Osteocyte (in vitro differentiated cells): ENCODE data around the gene DHRS7. TPM values are rescaled to one million over a fixed set of nuclear protein-coding genes. Genes with fewer than 3 reads are reported as not detected.
A peak's percentile ranks its signal among the peaks of the same experiment; 100 is the strongest.

Source experiments
- DNase-seq: peaks from one replicate; pipeline ENCODE4 v3.0.0; 2021; ENCODE audit warnings: mixed read lengths; ENCODE audit not compliant: unreplicated experiment; ENCODE audit errors: extremely low spot score
- H3K27ac Mint-ChIP-seq: one replicate; pipeline ENCODE4 v1.8.0; 2021; ENCODE audit warnings: mild to moderate bottlenecking, mixed read lengths; ENCODE audit not compliant: unreplicated experiment
- H3K27me3 Mint-ChIP-seq: one replicate; pipeline ENCODE4 v1.8.0; 2021; ENCODE audit warnings: mixed read lengths; ENCODE audit not compliant: unreplicated experiment
- H3K36me3 Mint-ChIP-seq: one replicate; pipeline ENCODE4 v1.8.0; 2021; ENCODE audit warnings: mixed read lengths; ENCODE audit not compliant: unreplicated experiment
- H3K4me1 Mint-ChIP-seq: one replicate; pipeline ENCODE4 v1.8.0; 2021; ENCODE audit warnings: mixed read lengths; ENCODE audit not compliant: unreplicated experiment
- H3K4me3 Mint-ChIP-seq: one replicate; pipeline ENCODE4 v1.8.0; 2021; ENCODE audit warnings: mild to moderate bottlenecking, moderate library complexity, mixed read lengths; ENCODE audit not compliant: unreplicated experiment
- H3K9me3 Mint-ChIP-seq: one replicate; pipeline ENCODE4 v1.8.0; 2021; ENCODE audit warnings: mixed read lengths; ENCODE audit not compliant: unreplicated experiment
- total RNA-seq: library from RNA; stranded (reverse); gene quantifications from 2 replicates; pipeline ENCODE4 v1.2.1, GENCODE V29; 2021
- TF ChIP-seq, protein P1 (sequence below): fragments of 200-600 bp; sonication (generic); IDR thresholded peaks from 2 replicates; pipeline ENCODE4 v1.5.0; 2021; ENCODE audit warnings: antibody characterized with exemption, mild to moderate bottlenecking, moderate library complexity

DHRS7 gene
- total RNA-seq, 1 donor from 2014 or later = 45.5 TPM

DNA sequence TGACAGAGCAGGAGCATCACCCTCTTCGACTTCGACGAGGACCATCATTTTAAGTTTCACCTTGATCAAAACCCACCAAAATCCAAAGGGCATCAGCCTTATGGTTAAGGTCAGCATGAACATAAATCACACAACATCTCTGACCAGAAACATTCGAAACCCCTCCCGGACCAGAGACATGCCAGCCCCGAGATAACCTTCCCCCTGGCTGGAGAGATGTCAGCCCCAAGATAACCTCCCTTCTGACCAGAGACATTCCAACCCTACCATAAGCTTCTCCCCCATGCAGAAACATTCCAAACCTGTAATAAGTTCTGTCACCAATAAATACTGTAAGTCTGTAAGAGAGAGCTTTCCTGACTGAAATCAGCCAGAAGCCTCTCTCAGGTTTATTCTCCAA lies 67.2 kb downstream of the DHRS7 start:
- DNase-seq = no peak
- Mint-ChIP-seq H3K9me3 (no peaks in the 10 kb centered on the region), H3K36me3 (peaks cover 16% of the 10 kb centered on the region), H3K27me3 (no peaks in the 10 kb centered on the region), H3K4me1 (peaks cover 37% of the 10 kb centered on the region), H3K27ac (no peak overlapping the region), H3K4me3 (no peak overlapping the region)
- TF ChIP-seq, protein P1, sequence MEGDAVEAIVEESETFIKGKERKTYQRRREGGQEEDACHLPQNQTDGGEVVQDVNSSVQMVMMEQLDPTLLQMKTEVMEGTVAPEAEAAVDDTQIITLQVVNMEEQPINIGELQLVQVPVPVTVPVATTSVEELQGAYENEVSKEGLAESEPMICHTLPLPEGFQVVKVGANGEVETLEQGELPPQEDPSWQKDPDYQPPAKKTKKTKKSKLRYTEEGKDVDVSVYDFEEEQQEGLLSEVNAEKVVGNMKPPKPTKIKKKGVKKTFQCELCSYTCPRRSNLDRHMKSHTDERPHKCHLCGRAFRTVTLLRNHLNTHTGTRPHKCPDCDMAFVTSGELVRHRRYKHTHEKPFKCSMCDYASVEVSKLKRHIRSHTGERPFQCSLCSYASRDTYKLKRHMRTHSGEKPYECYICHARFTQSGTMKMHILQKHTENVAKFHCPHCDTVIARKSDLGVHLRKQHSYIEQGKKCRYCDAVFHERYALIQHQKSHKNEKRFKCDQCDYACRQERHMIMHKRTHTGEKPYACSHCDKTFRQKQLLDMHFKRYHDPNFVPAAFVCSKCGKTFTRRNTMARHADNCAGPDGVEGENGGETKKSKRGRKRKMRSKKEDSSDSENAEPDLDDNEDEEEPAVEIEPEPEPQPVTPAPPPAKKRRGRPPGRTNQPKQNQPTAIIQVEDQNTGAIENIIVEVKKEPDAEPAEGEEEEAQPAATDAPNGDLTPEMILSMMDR = no peak

DNA sequence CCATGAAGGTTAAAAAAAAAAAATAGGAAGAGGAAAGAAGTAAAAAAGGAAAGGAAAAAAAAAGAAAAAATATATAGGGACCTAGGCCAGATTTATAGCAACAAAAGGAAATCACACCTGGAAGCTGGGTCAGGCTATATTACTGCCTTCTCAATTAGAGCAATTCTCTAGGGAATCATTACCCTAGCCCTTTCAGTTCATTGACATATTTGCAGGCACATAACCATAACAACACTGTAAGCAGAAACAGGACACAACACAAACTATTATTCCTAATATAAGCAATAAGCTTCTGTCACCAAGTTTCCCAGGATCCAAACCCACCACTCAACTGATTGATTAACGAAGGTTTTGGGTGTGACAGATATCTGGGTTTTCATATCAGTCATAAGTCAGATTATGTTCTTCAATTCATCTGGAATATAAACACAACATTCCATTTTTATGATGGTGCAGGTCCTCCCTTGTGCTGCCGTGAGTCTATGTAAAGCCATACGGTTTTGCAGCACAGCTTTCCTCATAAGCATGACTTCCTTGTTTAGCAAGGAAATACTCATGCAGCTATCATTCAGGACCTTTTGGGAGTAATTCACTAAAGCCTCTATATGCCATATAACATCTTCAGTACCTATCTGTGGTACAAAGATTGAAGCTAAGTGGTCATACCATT lies 69.3 kb downstream of the DHRS7 start:
- H3K9me3 Mint-ChIP-seq = no peaks in the 10 kb centered on the region
- no peak overlapping the region for H3K27ac Mint-ChIP-seq
- peaks cover 30% of the 10 kb centered on the region for H3K4me1 Mint-ChIP-seq
- no peak overlapping the region for H3K4me3 Mint-ChIP-seq
- no peak for DNase-seq
- H3K27me3 Mint-ChIP-seq = no peaks in the 10 kb centered on the region
- H3K36me3 Mint-ChIP-seq = peaks cover 16% of the 10 kb centered on the region
- TF ChIP-seq, protein P1 = no peak

DNA sequence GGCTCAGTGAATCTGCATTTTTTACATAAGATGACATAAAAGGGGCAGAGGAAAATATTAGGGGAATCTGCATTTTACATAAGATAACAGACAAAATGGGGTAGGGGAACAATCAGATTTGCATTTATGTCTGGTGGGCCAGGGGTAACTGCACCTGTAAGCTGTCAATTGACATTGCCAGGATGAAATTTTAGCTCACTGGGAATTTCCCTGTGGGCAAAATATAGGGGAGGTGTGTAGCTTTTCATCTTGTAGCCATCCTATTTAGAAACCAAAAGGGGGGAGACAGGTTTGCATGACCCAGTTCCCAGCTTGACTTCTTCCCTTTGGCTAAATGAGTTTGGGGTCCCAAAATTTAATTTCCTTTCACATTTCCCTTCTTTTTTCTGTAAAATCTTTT lies 70.0 kb downstream of the DHRS7 start:
- Mint-ChIP-seq H3K36me3 (peaks cover 12% of the 10 kb centered on the region), H3K27me3 (no peaks in the 10 kb centered on the region), H3K27ac (no peak overlapping the region), H3K9me3 (no peaks in the 10 kb centered on the region), H3K4me3 (no peak overlapping the region), H3K4me1 (peaks cover 34% of the 10 kb centered on the region)
- DNase-seq = no peak
- TF ChIP-seq, protein P1 = no peak

DNA sequence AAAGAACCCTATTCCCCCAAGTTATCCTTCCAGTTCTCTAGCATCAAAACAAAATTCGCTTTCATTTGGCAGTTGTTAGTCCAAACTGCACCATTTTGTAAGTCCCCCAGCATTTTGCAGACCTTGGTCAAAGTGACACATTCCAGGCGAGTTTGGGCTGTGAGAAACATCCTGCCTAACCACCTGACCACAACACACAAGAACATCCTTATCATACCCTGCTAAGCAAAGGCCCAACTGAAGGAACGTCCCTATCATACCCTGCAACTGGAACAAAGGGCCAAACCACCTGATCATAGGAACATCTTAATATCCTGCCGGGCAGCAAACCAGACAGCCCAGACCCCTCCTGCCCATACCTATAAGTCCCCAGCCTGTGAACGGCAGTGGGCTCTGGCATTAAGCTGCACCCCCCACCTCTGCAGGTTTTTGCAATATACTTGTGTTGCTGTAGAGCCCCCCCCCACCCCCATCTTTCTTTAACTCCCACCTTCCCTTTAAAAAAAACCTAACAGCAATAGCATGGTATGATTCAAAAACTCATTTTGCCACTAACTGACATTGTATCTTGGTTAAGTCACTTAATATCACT lies 70.8 kb downstream of the DHRS7 start:
- peak overlapping the region; percentile 94 for H3K27ac Mint-ChIP-seq
- H3K27me3 Mint-ChIP-seq = no peaks in the 10 kb centered on the region
- TF ChIP-seq, protein P1 = no peak
- peak overlapping the region; percentile 90 for H3K4me3 Mint-ChIP-seq
- peaks cover 34% of the 10 kb centered on the region for H3K4me1 Mint-ChIP-seq
- no peak for DNase-seq
- peaks cover 12% of the 10 kb centered on the region for H3K36me3 Mint-ChIP-seq
- H3K9me3 Mint-ChIP-seq = no peaks in the 10 kb centered on the region

Other genes with a start within 250 kb of the DHRS7 start
- gene LRRC9, start 245.3 kb downstream of the DHRS7 start, total RNA-seq = not detected in 2 replicates
- 56.0 and 57.8 TPM in 2 replicates for gene PCNX4, start 73.5 kb downstream of the DHRS7 start, total RNA-seq
- gene PPM1A, start 83.8 kb upstream of the DHRS7 start, total RNA-seq = 44.5 and 45.2 TPM in 2 replicates